Vagina (tissue), 2 donors: ENCODE measurements around the gene HECW1.

Experiments used
- CTCF ChIP-seq, 3 experiments: fragments of 450-650 bp in 2 of 3; fragments of 200-600 bp in 1 of 3; sonication (generic) in 1 of 3; IDR thresholded peaks; one replicate each; pipeline ENCODE4 v1.5.1; 2017 to 2019; ENCODE audit warnings: antibody characterized with exemption in 3 of 3, mild to moderate bottlenecking in 2 of 3, moderate library complexity in 2 of 3
- POLR2A ChIP-seq, 2 donors: fragments of 450-650 bp; IDR thresholded peaks; one replicate each; pipeline ENCODE4 v1.6.1; 2017; ENCODE audit warnings: antibody characterized with exemption in 2 of 2, mild to moderate bottlenecking in 2 of 2, moderate library complexity in 2 of 2
- POLR2AphosphoS5 ChIP-seq, 2 donors: sonication (generic); formaldehyde crosslinking; IDR thresholded peaks; one replicate each; pipeline ENCODE4 v1.9.0; 2017; ENCODE audit warnings: antibody characterized with exemption in 2 of 2, mild to moderate bottlenecking in 2 of 2, low read depth in 1 of 2; ENCODE audit not compliant: insufficient read depth in 1 of 2

GRCh38 chr7:43211286-43211685, 98.8 kb downstream of the HECW1 start:
- TF ChIP-seq CTCF (IDR thresholded peaks at IDR 0.05): no peak
- TF ChIP-seq POLR2A (IDR thresholded peaks at IDR 0.05): no peak
- no peak for TF ChIP-seq POLR2AphosphoS5 (IDR thresholded peaks at IDR 0.05; ENCODE audit: insufficient read depth in 1 of 2, low read depth in 1 of 2)
